ENCODE measurements around the gene PROP1.
"Not testable (repeated sequence)": the region's sequence is repeated elsewhere in the genome, so short reads cannot be mapped to it uniquely, and the experiment has no call there.

DNA sequence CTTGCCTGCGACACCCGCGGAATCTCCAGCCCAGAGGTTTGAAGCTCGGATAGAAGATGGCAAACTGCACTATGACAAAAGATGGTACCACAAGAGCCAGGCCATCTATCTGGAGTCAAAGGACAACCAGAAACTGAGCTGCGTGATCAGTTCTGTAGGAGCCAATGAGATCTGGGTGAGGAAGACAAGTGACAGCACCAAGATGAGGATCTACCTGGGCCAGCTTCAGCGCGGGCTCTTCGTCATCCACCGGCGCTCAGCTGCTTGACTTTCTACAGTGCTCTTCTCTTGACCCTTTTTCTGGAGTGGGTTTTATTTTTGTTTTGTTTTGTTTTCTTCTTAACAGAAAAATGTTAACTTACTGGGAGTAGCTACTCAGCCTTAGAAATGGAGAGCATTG is 24.0 kb downstream of the PROP1 start:
- TF ChIP-seq, protein P1, sequence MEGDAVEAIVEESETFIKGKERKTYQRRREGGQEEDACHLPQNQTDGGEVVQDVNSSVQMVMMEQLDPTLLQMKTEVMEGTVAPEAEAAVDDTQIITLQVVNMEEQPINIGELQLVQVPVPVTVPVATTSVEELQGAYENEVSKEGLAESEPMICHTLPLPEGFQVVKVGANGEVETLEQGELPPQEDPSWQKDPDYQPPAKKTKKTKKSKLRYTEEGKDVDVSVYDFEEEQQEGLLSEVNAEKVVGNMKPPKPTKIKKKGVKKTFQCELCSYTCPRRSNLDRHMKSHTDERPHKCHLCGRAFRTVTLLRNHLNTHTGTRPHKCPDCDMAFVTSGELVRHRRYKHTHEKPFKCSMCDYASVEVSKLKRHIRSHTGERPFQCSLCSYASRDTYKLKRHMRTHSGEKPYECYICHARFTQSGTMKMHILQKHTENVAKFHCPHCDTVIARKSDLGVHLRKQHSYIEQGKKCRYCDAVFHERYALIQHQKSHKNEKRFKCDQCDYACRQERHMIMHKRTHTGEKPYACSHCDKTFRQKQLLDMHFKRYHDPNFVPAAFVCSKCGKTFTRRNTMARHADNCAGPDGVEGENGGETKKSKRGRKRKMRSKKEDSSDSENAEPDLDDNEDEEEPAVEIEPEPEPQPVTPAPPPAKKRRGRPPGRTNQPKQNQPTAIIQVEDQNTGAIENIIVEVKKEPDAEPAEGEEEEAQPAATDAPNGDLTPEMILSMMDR (IDR thresholded peaks at IDR 0.05; ENCODE audit: insufficient read depth, low read length, poor library complexity, severe bottlenecking) = not testable (repeated sequence)
- TF ChIP-seq EZH2phosphoT487 (conservative IDR thresholded peaks at IDR 0.05; ENCODE audit: low read length) = not testable (repeated sequence)

All from SU-DHL-6 (cell line).